HepG2 (cell line): ENCODE results near the gene FBXO41. TPM values are rescaled to one million over a fixed set of nuclear protein-coding genes. Genes with fewer than 3 reads are reported as not detected.
A peak's percentile ranks its signal among the peaks of the same experiment; 100 is the strongest.

Source experiments
- AKAP8 ChIP-seq: sonication (generic); formaldehyde crosslinking; IDR thresholded peaks from 2 replicates; pipeline ENCODE4 v1.5.1; 2020; ENCODE audit warnings: mild to moderate bottlenecking, missing genetic modification reagents
- ATF3 ChIP-seq: sonication (generic); formaldehyde crosslinking; IDR thresholded peaks from 2 replicates; pipeline ENCODE4 v1.4.0; 2020; ENCODE audit warnings: missing genetic modification reagents
- DNMT1 ChIP-seq: sonication (generic); formaldehyde crosslinking; IDR thresholded peaks from 2 replicates; pipeline ENCODE4 v1.5.1; 2020; ENCODE audit warnings: mild to moderate bottlenecking, missing genetic modification reagents
- ERF ChIP-seq: IDR thresholded peaks from 2 replicates; pipeline ENCODE4 v1.6.1; 2018; ENCODE audit warnings: missing biosample characterization, missing genetic modification reagents
- FOXM1 ChIP-seq: sonication (generic); formaldehyde crosslinking; IDR thresholded peaks from 2 replicates; pipeline ENCODE4 v1.5.0; 2020; ENCODE audit warnings: missing genetic modification reagents
- KDM4B ChIP-seq: sonication (generic); formaldehyde crosslinking; IDR thresholded peaks from 2 replicates; pipeline ENCODE4 v1.4.0; 2020; ENCODE audit warnings: missing genetic modification reagents
- MXI1 ChIP-seq: IDR thresholded peaks from 3 replicates; pipeline ENCODE4 v1.6.1; 2012; ENCODE audit warnings: low read depth, low read length, inconsistent platforms, borderline replicate concordance
- PLRG1 ChIP-seq: fragments of 450-650 bp; conservative IDR thresholded peaks from 2 replicates; pipeline ENCODE4 v1.6.1; 2016
- POLR2AphosphoS5 ChIP-seq: IDR thresholded peaks from 2 replicates; pipeline ENCODE4 v1.6.1; 2012; ENCODE audit warnings: low read depth, low read length
- SIN3B ChIP-seq: fragments of 150-350 bp; IDR thresholded peaks from 2 replicates; pipeline ENCODE4 v1.6.1; 2014; ENCODE audit warnings: low read length
- SIX4 ChIP-seq: sonication (generic); formaldehyde crosslinking; IDR thresholded peaks from 2 replicates; pipeline ENCODE4 v1.4.0; 2020; ENCODE audit warnings: missing genetic modification reagents
- SMAD3 ChIP-seq: sonication (generic); formaldehyde crosslinking; IDR thresholded peaks from 2 replicates; pipeline ENCODE4 v1.4.0; 2020; ENCODE audit warnings: missing genetic modification reagents
- TGIF2 ChIP-seq: IDR thresholded peaks from 2 replicates; pipeline ENCODE4 v1.6.1; 2016; ENCODE audit warnings: control low read depth, missing compliant biosample characterization
- ZNF205 ChIP-seq: IDR thresholded peaks from 2 replicates; pipeline ENCODE4 v1.6.1; 2018; ENCODE audit warnings: missing biosample characterization, missing genetic modification reagents
- ZNF207 ChIP-seq: fragments of 450-650 bp; IDR thresholded peaks from 2 replicates; pipeline ENCODE4 v1.6.1; 2016; ENCODE audit warnings: antibody characterized with exemption, borderline replicate concordance
- ZNF382 ChIP-seq: sonication (generic); formaldehyde crosslinking; IDR thresholded peaks from 2 replicates; pipeline ENCODE4 v1.5.0; 2020; ENCODE audit warnings: missing genetic modification reagents, mild to moderate bottlenecking, borderline replicate concordance
- ZNF530 ChIP-seq: sonication (generic); formaldehyde crosslinking; IDR thresholded peaks from 2 replicates; pipeline ENCODE4 v1.5.0; 2020; ENCODE audit warnings: low read depth, mild to moderate bottlenecking, missing genetic modification reagents
- ZNF687 ChIP-seq: sonication (generic); formaldehyde crosslinking; IDR thresholded peaks from 2 replicates; pipeline ENCODE4 v1.5.1; 2020; ENCODE audit warnings: mild to moderate bottlenecking, missing genetic modification reagents, moderate library complexity
- ZNF709 ChIP-seq: sonication (generic); formaldehyde crosslinking; IDR thresholded peaks from 2 replicates; pipeline ENCODE4 v1.5.0; 2020; ENCODE audit warnings: mild to moderate bottlenecking, missing genetic modification reagents
- ZNF720 ChIP-seq: sonication (generic); formaldehyde crosslinking; IDR thresholded peaks from 2 replicates; pipeline ENCODE4 v1.4.0; 2020; ENCODE audit warnings: missing genetic modification reagents
- ZNF773 ChIP-seq: sonication (generic); formaldehyde crosslinking; IDR thresholded peaks from 2 replicates; pipeline ENCODE4 v1.4.0; 2020; ENCODE audit warnings: missing genetic modification reagents, borderline replicate concordance
- ZNF816 ChIP-seq: sonication (generic); formaldehyde crosslinking; IDR thresholded peaks from 2 replicates; pipeline ENCODE4 v1.8.0; 2022; ENCODE audit warnings: missing genetic modification reagents, mild to moderate bottlenecking, borderline replicate concordance
- ZSCAN25 ChIP-seq: sonication (generic); formaldehyde crosslinking; IDR thresholded peaks from 2 replicates; pipeline ENCODE4 v1.8.0; 2022; ENCODE audit warnings: mild to moderate bottlenecking, missing genetic modification reagents
- ZSCAN31 ChIP-seq: sonication (generic); formaldehyde crosslinking; IDR thresholded peaks from 2 replicates; pipeline ENCODE4 v1.5.0; 2020; ENCODE audit warnings: low read depth, mild to moderate bottlenecking, missing genetic modification reagents
- polyA plus RNA-seq, 8 experiments: library from polyadenylated mRNA; depleted of rRNA in 3 of 8; stranded (reverse) in 7 of 8; unstranded in 1 of 8; fragments of >200 nt; fragmentation: Illumina TruSeq in 4 of 8; extraction: Trizol in 4 of 8; gene quantifications; 2 replicates each; pipeline versions ENCODE4 v1.2.1 to v1.2.3, GENCODE V29; 2011 to 2016; ENCODE audit warnings: low read depth in 4 of 8, missing spikeins in 1 of 8, mixed read lengths in 1 of 8; ENCODE audit not compliant: insufficient read depth in 1 of 8
- total RNA-seq, 5 experiments: library from RNA; depleted of rRNA; stranded (reverse); fragments of >200 nt; fragmentation: Illumina TruSeq; extraction: Trizol; gene quantifications; 2 replicates each; pipeline ENCODE4 v1.2.3, GENCODE V29; 2016; ENCODE audit warnings: low read depth in 1 of 5
- TF ChIP-seq, protein P1 (sequence below): sonication (generic); formaldehyde crosslinking; IDR thresholded peaks from 2 replicates; pipeline ENCODE4 v1.4.0; 2020; ENCODE audit warnings: missing genetic modification reagents, borderline replicate concordance
- TF ChIP-seq, protein P2 (sequence below): sonication (generic); formaldehyde crosslinking; IDR thresholded peaks from 2 replicates; pipeline ENCODE4 v1.9.0; 2021; ENCODE audit warnings: missing genetic modification reagents, mild to moderate bottlenecking, borderline replicate concordance

Gene FBXO41
- total and polyA plus RNA-seq, 2 of the 13 experiments (the other 11 are each of a cell fraction or from before 2014, with no cell fraction given), result 4.2 to 10.3 TPM

DNA sequence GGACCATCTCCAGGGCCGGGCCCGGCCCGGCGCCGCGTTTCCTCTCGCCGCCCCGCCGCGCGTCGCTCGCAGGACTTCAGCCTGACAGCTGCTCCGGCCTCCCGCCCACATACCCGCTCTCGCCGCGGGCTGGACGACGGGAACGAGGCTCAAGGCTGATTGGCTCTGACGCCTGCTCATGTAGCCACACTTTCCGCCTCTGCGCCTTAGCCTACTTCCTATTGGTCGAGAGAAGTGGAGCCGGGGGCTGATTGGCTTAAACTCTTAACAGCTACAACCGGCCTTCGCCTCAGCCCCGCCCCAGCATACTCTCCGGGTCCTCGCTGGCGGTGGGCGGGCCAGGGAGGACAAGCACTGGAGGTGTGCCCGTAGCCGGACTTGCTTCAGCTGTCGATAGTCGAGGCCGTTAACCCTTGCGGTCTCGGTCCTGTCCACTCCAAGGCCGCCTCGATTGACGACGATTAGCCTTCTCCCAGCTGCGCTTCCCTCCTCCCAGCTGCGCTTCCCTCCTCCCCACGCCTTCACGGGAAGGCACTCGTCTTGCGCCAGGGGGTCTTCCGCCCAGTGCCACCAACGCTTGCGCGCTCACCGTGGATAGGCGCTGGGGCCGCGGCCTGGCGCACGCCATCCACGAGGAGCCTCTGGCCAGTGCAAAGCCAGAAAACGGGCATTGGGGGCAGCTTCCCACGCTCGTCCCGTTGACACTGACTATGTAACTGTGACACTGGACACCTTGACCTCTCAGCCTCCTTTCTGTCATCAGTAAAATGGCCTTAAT, 50.9 kb downstream of the FBXO41 start, which contains the start of gene PRADC1 (continued):
- TF ChIP-seq, protein P1, sequence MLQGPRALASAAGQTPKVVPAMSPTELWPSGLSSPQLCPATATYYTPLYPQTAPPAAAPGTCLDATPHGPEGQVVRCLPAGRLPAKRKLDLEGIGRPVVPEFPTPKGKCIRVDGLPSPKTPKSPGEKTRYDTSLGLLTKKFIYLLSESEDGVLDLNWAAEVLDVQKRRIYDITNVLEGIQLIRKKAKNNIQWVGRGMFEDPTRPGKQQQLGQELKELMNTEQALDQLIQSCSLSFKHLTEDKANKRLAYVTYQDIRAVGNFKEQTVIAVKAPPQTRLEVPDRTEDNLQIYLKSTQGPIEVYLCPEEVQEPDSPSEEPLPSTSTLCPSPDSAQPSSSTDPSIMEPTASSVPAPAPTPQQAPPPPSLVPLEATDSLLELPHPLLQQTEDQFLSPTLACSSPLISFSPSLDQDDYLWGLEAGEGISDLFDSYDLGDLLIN (CRISPR knock-in tag), result no peak
- TF ChIP-seq ERF (CRISPR knock-in tag), result peak; percentile 79
- TF ChIP-seq AKAP8 (CRISPR knock-in tag), result no peak; the same call in 1 of the 2 replicates
- no peak for TF ChIP-seq ZNF207
- TF ChIP-seq KDM4B (CRISPR knock-in tag), result peak; percentile 37; the same call in 1 of the 2 replicates
- TF ChIP-seq POLR2AphosphoS5, result peak; percentile 64; the same call in 1 of the 2 replicates
- peak; percentile 71; the same call in 1 of the 2 replicates for TF ChIP-seq ZNF530 (CRISPR knock-in tag)
- peak; percentile 86 for TF ChIP-seq SIN3B
- TF ChIP-seq, protein P2, sequence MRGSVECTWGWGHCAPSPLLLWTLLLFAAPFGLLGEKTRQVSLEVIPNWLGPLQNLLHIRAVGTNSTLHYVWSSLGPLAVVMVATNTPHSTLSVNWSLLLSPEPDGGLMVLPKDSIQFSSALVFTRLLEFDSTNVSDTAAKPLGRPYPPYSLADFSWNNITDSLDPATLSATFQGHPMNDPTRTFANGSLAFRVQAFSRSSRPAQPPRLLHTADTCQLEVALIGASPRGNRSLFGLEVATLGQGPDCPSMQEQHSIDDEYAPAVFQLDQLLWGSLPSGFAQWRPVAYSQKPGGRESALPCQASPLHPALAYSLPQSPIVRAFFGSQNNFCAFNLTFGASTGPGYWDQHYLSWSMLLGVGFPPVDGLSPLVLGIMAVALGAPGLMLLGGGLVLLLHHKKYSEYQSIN (CRISPR knock-in tag), result 0 out of 2 replicates have a peak, but pooled peaks have one; percentile 6
- TF ChIP-seq ATF3 (CRISPR knock-in tag), result no peak
- TF ChIP-seq ZNF205 (CRISPR knock-in tag), result peak; percentile 79; the same call in 1 of the 2 replicates
- no peak for TF ChIP-seq FOXM1 (CRISPR knock-in tag)
- no peak for TF ChIP-seq ZNF773 (CRISPR knock-in tag)
- TF ChIP-seq SIX4 (CRISPR knock-in tag), result no peak
- no peak; the same call in 1 of the 2 replicates for TF ChIP-seq SMAD3 (CRISPR knock-in tag)
- TF ChIP-seq ZNF687, result peak; percentile 92
- no peak for TF ChIP-seq PLRG1
- TF ChIP-seq ZNF720 (CRISPR knock-in tag), result no peak; the same call in 1 of the 2 replicates
- TF ChIP-seq ZNF382 (CRISPR knock-in tag), result no peak
- TF ChIP-seq ZSCAN25, result peak; percentile 20; the same call in 1 of the 2 replicates
- peak; percentile 82 for TF ChIP-seq ZNF709 (CRISPR knock-in tag)
- no peak for TF ChIP-seq ZSCAN31
- TF ChIP-seq DNMT1, result no peak; the same call in 1 of the 2 replicates
- no peak for TF ChIP-seq ZNF816 (CRISPR knock-in tag)
- peak; percentile 100 for TF ChIP-seq TGIF2
- TF ChIP-seq MXI1, result peak; percentile 99
